BLaER1 (cell line): ENCODE results near the gene PHKA2.
A peak's percentile ranks its signal among the peaks of the same experiment; 100 is the strongest.

Source experiments
- H3K27ac ChIP-seq: shearing (Covaris generic); formaldehyde crosslinking; 2 replicates; pipeline ENCODE4 v1.8.1; 2022
- H3K27me3 ChIP-seq: shearing (Covaris generic); formaldehyde crosslinking; 2 replicates; pipeline ENCODE4 v1.8.1; 2022
- H3K36me3 ChIP-seq: shearing (Covaris generic); formaldehyde crosslinking; 2 replicates; pipeline ENCODE4 v1.8.1; 2022
- H3K4me1 ChIP-seq: shearing (Covaris generic); formaldehyde crosslinking; 2 replicates; pipeline ENCODE4 v1.8.1; 2022
- H3K4me2 ChIP-seq: shearing (Covaris generic); formaldehyde crosslinking; 2 replicates; pipeline ENCODE4 v1.8.1; 2022
- H3K4me3 ChIP-seq: shearing (Covaris generic); formaldehyde crosslinking; 2 replicates; pipeline ENCODE4 v1.8.1; 2022
- H3K9ac ChIP-seq: shearing (Covaris generic); formaldehyde crosslinking; 2 replicates; pipeline ENCODE4 v1.8.1; 2022
- H3K9me3 ChIP-seq: shearing (Covaris generic); formaldehyde crosslinking; 2 replicates; pipeline ENCODE4 v1.8.1; 2022
- H4K20me1 ChIP-seq: shearing (Covaris generic); formaldehyde crosslinking; 2 replicates; pipeline ENCODE4 v1.8.1; 2022
- Cebpa-rat ChIP-seq: shearing (Covaris generic); IDR thresholded peaks from 2 replicates; pipeline ENCODE4 v1.8.1; 2022

The PHKA2 gene

DNA sequence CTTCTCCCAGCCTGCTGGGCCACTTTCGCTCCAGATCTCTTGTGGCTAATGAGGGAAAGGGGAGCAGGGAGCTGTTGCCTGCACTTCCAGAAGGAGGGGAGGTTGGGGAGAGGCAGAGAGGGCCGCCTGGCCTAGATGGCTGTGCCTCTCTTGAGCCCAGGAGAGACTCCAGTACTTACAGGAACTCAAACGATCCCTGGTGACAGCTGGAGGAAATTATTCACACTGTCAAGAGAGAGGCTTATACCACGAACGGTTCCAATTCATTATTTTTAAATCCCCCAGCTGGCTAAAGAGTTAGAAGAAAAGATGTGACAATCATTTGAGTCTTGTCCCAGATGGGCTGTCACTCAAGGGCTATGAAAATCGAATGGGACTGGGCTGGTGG, 96.1 kb downstream of the PHKA2 start:
- peaks cover 5% of the 10 kb centered on the region; the same call in 1 of the 2 replicates for H3K36me3 ChIP-seq
- no peak for TF ChIP-seq Cebpa-rat
- peak overlapping the region; percentile 66; the same call in 1 of the 2 replicates for H3K9ac ChIP-seq
- no peaks in the 10 kb centered on the region for H3K9me3 ChIP-seq
- peaks cover 11% of the 10 kb centered on the region; the same call in 1 of the 2 replicates for H4K20me1 ChIP-seq
- H3K4me1 ChIP-seq: peaks cover 49% of the 10 kb centered on the region
- H3K27ac ChIP-seq: peak overlapping the region; percentile 71
- H3K4me3 ChIP-seq: peak overlapping the region; percentile 59; the same call in 1 of the 2 replicates
- H3K4me2 ChIP-seq: peak overlapping the region; percentile 78
- H3K27me3 ChIP-seq: peaks cover 96% of the 10 kb centered on the region

DNA sequence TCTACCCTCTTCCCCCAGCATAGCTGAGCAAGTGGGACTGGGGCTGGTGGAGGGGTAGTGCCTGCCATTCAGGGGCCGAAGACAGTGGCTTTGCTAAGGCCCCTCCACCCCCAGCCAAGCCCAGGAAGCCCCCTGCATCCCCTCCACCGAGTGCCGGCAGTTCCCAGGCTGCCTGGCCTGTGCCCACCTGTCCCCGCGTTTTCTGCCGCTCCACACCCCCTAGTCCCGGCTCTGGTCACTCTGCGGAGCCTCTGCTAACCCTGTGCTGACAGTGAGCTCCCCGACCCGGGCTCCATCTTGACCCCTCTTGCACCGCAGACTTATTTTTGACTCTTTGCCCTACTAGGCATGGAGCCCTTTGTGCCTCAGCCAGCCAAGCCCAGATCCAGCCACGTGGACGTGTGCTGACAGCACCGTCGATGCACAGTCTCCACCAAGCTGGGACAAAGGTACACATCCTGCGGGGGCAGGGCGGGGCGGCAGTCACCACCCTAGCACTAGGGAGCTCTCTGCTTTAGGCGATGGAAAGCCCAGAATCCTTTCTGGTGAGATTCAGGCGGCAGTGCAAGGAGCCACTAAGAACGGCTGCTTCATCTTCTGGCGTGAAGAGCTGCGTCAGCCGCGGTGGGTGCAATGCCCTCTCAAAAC, 96.6 kb downstream of the PHKA2 start:
- Histone ChIP-seq H3K9me3 (no peaks in the 10 kb centered on the region), H3K27ac (peak overlapping the region; percentile 71), H3K36me3 (peaks cover under 1% of the 10 kb centered on the region; the same call in 1 of the 2 replicates), H3K4me2 (peak overlapping the region; percentile 78), H3K4me3 (peak overlapping the region; percentile 59; the same call in 1 of the 2 replicates), H4K20me1 (peaks cover 11% of the 10 kb centered on the region; the same call in 1 of the 2 replicates), H3K4me1 (peaks cover 49% of the 10 kb centered on the region), H3K9ac (peak overlapping the region; percentile 66), H3K27me3 (peaks cover 90% of the 10 kb centered on the region)
- no peak for TF ChIP-seq Cebpa-rat

DNA sequence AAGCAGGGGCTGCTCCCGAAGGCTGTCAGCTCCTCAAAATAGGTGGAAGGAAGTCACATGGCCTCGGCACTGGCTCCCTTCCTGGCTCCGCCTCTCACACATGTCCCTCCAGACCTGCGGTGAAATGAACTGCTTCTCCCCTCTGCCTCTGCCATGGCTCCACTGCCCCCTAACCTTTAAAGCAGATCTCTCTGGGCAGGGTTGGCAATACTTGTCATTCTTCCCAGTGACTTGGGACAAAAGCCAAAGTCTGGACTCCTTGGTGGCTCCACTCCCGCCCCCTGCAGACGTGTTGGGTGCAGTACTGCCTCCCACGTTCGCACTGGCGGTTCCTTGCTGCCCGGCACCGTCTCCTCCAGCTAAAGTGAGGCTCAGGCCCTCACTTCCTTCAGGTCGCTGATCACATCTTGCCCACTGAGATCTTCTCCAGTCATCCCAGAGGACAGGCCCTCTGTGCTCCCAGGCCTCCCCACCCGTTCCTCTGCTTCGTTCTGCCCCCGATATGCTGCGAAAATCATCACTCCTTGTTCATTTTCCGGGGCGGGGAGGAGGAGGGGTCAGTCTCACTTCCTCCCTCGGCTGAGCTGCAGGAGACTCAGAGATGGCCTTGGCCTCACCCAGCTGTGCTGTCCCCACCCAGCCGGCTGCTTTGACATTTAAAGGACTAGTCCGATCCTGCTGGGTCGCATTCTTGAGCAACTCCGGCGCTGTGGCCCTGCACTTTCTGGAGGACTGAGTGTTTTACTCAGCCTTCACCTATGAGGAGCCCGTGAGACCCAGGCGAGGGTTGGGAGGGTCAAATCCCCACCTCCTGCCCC, 97.4 kb downstream of the PHKA2 start:
- peaks cover 49% of the 10 kb centered on the region for H3K4me1 ChIP-seq
- peak overlapping the region; percentile 59 for H3K4me3 ChIP-seq

DNA sequence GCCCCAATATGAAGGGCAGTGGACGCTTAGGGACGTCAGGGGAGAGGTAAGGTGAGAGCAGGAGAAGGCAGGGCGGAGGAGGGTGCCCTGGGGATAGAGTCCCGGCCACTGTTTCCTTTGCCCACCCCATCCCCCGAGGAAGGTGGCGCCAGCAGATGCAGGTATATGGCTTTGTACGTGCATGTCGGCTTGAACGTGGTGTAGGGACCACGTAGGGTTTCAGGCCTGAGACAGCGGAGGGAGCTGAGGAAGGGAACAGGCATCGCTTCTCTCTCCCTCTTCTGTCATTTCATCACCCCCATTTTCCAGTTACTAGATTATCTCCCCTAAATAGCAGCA, 97.9 kb downstream of the PHKA2 start:
- H3K4me2 ChIP-seq: peak overlapping the region; percentile 78
- peaks cover 77% of the 10 kb centered on the region for H3K27me3 ChIP-seq
- H3K4me3 ChIP-seq: peak overlapping the region; percentile 59
- H3K36me3 ChIP-seq: no peaks in the 10 kb centered on the region
- H4K20me1 ChIP-seq: peaks cover 11% of the 10 kb centered on the region; the same call in 1 of the 2 replicates
- H3K9me3 ChIP-seq: no peaks in the 10 kb centered on the region
- H3K4me1 ChIP-seq: peaks cover 49% of the 10 kb centered on the region
- H3K9ac ChIP-seq: peak overlapping the region; percentile 66
- peak overlapping the region; percentile 71 for H3K27ac ChIP-seq
- no peak for TF ChIP-seq Cebpa-rat

More for the DNA sequence above, 97.4 kb downstream of the PHKA2 start:
- H4K20me1 ChIP-seq: peaks cover 11% of the 10 kb centered on the region; the same call in 1 of the 2 replicates
- no peaks in the 10 kb centered on the region for H3K36me3 ChIP-seq
- H3K9me3 ChIP-seq: no peaks in the 10 kb centered on the region
- no peak for TF ChIP-seq Cebpa-rat
- H3K4me2 ChIP-seq: peak overlapping the region; percentile 78
- H3K9ac ChIP-seq: peak overlapping the region; percentile 66
- H3K27ac ChIP-seq: peak overlapping the region; percentile 71
- peaks cover 83% of the 10 kb centered on the region for H3K27me3 ChIP-seq

DNA sequence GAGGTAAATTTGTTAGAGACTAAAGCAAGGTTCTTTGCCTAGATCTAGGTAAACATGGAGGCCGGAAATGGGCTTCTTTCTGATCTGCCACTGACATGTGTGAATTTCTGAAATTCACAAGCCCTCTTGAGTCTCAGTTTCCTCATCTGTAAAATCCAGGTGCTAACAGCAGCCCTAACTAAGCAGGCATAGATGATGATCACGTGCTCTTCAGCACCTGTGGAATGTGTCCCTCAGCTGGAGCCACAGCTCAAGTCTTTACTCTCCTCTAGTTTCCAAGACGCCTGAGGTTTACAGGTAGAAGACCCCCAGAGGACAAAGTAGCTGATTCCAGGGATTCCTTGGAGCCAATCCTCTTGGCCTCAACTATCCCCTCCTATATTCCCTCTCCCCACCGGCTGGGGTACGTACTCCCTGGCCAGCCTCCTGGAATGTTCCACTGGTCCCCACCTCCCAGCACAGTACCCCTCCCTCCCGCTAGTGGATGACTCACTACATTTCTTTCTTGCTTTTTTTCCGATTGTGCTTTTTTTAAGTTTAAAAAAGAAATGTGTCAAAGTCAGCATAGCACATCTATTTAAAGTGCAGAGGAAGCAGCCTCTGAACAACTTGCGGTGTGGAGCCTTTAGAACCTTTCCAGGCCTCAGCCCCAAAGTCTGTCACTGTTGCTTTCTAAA, 98.4 kb downstream of the PHKA2 start:
- H3K9me3 ChIP-seq: no peaks in the 10 kb centered on the region
- H4K20me1 ChIP-seq: peaks cover 11% of the 10 kb centered on the region; the same call in 1 of the 2 replicates
- peak overlapping the region; percentile 78 for H3K4me2 ChIP-seq
- H3K4me1 ChIP-seq: peaks cover 49% of the 10 kb centered on the region
- peaks cover 72% of the 10 kb centered on the region for H3K27me3 ChIP-seq
- peak overlapping the region; percentile 66 for H3K9ac ChIP-seq
- H3K36me3 ChIP-seq: no peaks in the 10 kb centered on the region
- peak overlapping the region; percentile 59 for H3K4me3 ChIP-seq
- no peak for TF ChIP-seq Cebpa-rat
- H3K27ac ChIP-seq: peak overlapping the region; percentile 71

DNA sequence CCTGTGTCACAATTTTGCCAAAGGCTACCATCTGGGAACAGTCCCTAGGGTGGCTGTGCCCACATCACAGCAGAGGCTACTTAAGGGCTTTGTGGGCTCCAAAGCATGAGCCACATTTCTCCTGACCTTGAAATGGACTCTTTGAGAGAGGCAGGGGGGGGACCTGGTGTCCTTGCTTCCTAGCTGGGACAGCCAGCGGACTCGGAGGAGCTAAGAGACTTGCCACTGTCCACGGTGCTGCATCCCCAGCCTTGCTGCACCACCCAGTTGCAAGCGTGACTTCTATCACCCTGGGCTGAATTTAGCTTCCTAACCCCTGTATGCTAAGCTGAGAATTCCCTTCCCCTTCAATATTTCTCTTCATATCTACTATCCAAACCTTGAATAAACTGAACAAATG, 99.0 kb downstream of the PHKA2 start:
- peaks cover 73% of the 10 kb centered on the region for H3K27me3 ChIP-seq
- H3K27ac ChIP-seq: peak overlapping the region; percentile 32; the same call in 1 of the 2 replicates
- H3K4me1 ChIP-seq: peaks cover 49% of the 10 kb centered on the region
- H3K36me3 ChIP-seq: no peaks in the 10 kb centered on the region
- H3K4me2 ChIP-seq: peak overlapping the region; percentile 78
- no peak for TF ChIP-seq Cebpa-rat
- no peaks in the 10 kb centered on the region for H3K9me3 ChIP-seq
- H3K4me3 ChIP-seq: no peak overlapping the region
- no peak overlapping the region for H3K9ac ChIP-seq
- peaks cover 11% of the 10 kb centered on the region; the same call in 1 of the 2 replicates for H4K20me1 ChIP-seq

DNA sequence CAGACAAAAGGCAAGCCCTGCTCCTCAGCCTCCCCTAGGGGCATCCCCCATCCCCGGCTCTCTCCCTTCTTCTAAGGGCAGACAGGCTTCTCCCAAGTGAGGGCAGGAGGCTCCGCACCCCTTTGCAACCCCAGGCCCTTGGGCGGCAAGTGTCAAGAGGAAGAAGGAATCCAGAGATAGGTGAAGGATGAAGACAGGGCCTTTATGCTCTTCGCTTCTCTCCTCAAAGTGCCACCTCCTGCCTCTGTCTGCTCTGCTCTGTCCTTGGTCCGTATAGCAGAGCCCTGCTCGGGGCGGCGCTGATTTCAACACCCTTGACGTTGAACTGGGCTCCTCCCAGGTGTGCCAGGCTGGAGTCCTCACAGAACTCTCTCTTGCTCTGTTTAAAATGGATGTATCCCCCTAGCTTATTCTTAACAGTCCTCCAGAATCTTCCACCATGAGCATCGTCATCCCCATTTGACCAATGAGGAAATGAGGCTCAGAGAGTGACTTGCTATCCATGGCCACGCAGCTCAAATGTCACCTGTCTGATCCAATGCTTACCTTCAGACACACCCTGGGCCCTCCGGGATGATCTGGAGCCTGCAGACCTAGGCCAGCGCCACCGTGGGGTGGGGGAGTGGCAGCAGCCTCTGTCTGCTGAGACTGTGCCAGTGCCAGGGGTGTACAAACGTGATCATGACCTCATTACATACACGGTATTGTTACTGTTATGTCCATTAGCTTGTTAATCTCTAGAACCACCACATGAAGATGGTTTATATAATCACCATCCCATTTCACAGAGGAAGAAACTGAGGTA, 99.8 kb downstream of the PHKA2 start:
- peaks cover 73% of the 10 kb centered on the region for H3K27me3 ChIP-seq
- H3K4me2 ChIP-seq: peak overlapping the region; percentile 78
- H3K9me3 ChIP-seq: no peaks in the 10 kb centered on the region
- no peaks in the 10 kb centered on the region for H3K36me3 ChIP-seq
- H3K27ac ChIP-seq: no peak overlapping the region
- H4K20me1 ChIP-seq: peaks cover 11% of the 10 kb centered on the region; the same call in 1 of the 2 replicates
- no peak overlapping the region for H3K4me3 ChIP-seq
- no peak overlapping the region for H3K9ac ChIP-seq
- H3K4me1 ChIP-seq: peaks cover 44% of the 10 kb centered on the region
- no peak for TF ChIP-seq Cebpa-rat

DNA sequence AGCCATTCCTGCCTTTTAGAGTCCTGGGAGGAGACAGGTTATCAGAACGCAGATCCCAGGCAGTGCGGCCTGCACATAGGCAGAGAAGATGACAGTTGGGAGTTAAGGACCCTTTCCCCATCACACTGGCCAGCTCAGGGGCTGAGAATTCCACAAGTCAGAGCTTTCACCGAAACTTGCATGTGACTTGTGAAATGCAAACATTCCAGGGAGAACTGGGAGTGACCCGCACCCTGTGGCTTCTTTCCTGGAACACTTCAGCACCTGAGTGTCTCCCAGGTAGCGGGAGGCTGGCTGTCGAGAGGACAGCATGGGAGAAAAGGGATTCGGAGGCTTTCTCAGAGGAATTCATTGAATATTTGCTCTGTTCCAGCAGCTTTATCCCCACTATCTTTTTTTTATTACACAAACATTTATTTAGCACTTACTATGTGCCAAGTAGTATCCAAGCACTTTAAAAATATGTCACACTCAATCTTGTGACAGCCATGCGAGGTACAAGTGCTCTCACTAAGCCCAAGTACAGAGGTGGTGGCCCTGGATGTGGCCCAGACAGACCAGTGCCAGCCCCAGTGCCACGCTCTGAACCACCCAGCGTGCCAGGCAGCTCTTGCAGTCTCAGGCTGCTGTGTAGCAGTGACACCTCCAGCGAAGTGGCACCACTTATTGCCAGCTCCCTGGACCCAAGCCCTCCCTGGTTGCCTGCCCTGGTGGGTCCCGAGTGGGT, 100.5 kb downstream of the PHKA2 start:
- Histone ChIP-seq H3K4me3 (no peak overlapping the region), H3K36me3 (no peaks in the 10 kb centered on the region), H3K9me3 (no peaks in the 10 kb centered on the region), H3K4me1 (peaks cover 36% of the 10 kb centered on the region), H4K20me1 (peaks cover 6% of the 10 kb centered on the region; the same call in 1 of the 2 replicates), H3K9ac (no peak overlapping the region), H3K27me3 (peaks cover 73% of the 10 kb centered on the region), H3K4me2 (no peak overlapping the region), H3K27ac (no peak overlapping the region)
- no peak for TF ChIP-seq Cebpa-rat
